Liver (tissue), 9 donors: ENCODE measurements around the gene ATXN7L3. TPM values are rescaled to one million over a fixed set of nuclear protein-coding genes. Genes with fewer than 3 reads are reported as not detected.

Experiments
- DNase-seq: peaks from one replicate; pipeline ENCODE4 v3.0.0-alpha.2; 2017; ENCODE audit warnings: low spot score
- H3K27ac ChIP-seq, 2 donors: one replicate each; pipeline ENCODE4 v1.7.0; 2013; ENCODE audit warnings: inconsistent platforms in 2 of 2, low read length in 2 of 2, control low read depth in 1 of 2, low read depth in 1 of 2, mild to moderate bottlenecking in 1 of 2
- H3K27me3 ChIP-seq, 4 donors: one replicate each; pipeline versions ENCODE4 v1.6.1 to v1.7.0; 2013; ENCODE audit warnings: low read length in 3 of 4, inconsistent platforms in 1 of 4, mild to moderate bottlenecking in 1 of 4, moderate library complexity in 1 of 4; ENCODE audit not compliant: control insufficient read depth in 4 of 4, insufficient read depth in 4 of 4
- H3K36me3 ChIP-seq, 4 donors: one replicate each; pipeline versions ENCODE4 v1.6.1 to v1.7.0; 2013; ENCODE audit warnings: low read length in 3 of 4, mild to moderate bottlenecking in 3 of 4, low read depth in 1 of 4, moderate library complexity in 1 of 4; ENCODE audit not compliant: control insufficient read depth in 4 of 4, insufficient read depth in 3 of 4
- H3K4me1 ChIP-seq, 4 donors: one replicate each; pipeline versions ENCODE4 v1.6.1 to v1.7.0; 2013; ENCODE audit warnings: low read length in 3 of 4, mild to moderate bottlenecking in 3 of 4, moderate library complexity in 1 of 4; ENCODE audit not compliant: control insufficient read depth in 4 of 4, insufficient read depth in 4 of 4
- H3K4me3 ChIP-seq, 3 donors: one replicate each; pipeline versions ENCODE4 v1.6.1 to v1.7.0; 2013; ENCODE audit warnings: low read length in 3 of 3, control low read depth in 1 of 3, low read depth in 1 of 3, mild to moderate bottlenecking in 1 of 3
- H3K9ac ChIP-seq, 2 donors: one replicate each; pipeline ENCODE4 v1.7.0; 2013; ENCODE audit warnings: low read length in 2 of 2, mild to moderate bottlenecking in 2 of 2, moderate library complexity in 2 of 2, control low read depth in 1 of 2, low read depth in 1 of 2
- H3K9me3 ChIP-seq, 4 donors: one replicate each; pipeline versions ENCODE4 v1.6.1 to v1.7.0; 2013; ENCODE audit warnings: low read length in 3 of 4; ENCODE audit not compliant: control insufficient read depth in 4 of 4
- CTCF ChIP-seq: fragments of 150-350 bp; IDR thresholded peaks from 2 replicates; pipeline ENCODE4 v1.5.1; 2017; ENCODE audit warnings: improper control_type of control experiment, low read depth, low read length; ENCODE audit not compliant: missing input control
- EGR1 ChIP-seq, 2 donors: IDR thresholded peaks; 2 replicates each; pipeline ENCODE4 v1.6.1; 2016 to 2018; ENCODE audit warnings: antibody characterized with exemption in 2 of 2, low read depth in 2 of 2
- FOXA1 ChIP-seq: IDR thresholded peaks from 2 replicates; pipeline ENCODE4 v1.6.1; 2016; ENCODE audit warnings: antibody characterized with exemption
- FOXA2 ChIP-seq: IDR thresholded peaks from 2 replicates; pipeline ENCODE4 v1.6.1; 2016; ENCODE audit warnings: antibody characterized with exemption
- GABPA ChIP-seq, 2 donors: IDR thresholded peaks in 1 of 2; conservative IDR thresholded peaks in 1 of 2; 2 replicates each; pipeline ENCODE4 v1.6.1; 2016; ENCODE audit warnings: antibody characterized with exemption in 2 of 2, mild to moderate bottlenecking in 1 of 2, moderate library complexity in 1 of 2
- HNF4A ChIP-seq, 2 donors: conservative IDR thresholded peaks; 2 replicates each; pipeline ENCODE4 v1.6.1; 2016; ENCODE audit warnings: antibody characterized with exemption in 2 of 2, mild to moderate bottlenecking in 2 of 2
- HNF4G ChIP-seq: IDR thresholded peaks from 2 replicates; pipeline ENCODE4 v1.6.1; 2016; ENCODE audit warnings: antibody characterized with exemption
- JUND ChIP-seq, 2 donors: IDR thresholded peaks; 2 replicates each; pipeline ENCODE4 v1.6.1; 2016; ENCODE audit warnings: antibody characterized with exemption in 2 of 2
- MAX ChIP-seq: IDR thresholded peaks from 2 replicates; pipeline ENCODE4 v1.6.1; 2016; ENCODE audit warnings: antibody characterized with exemption
- NR2F2 ChIP-seq: IDR thresholded peaks from 2 replicates; pipeline ENCODE4 v1.6.1; 2016; ENCODE audit warnings: antibody characterized with exemption
- RXRA ChIP-seq, 2 donors: IDR thresholded peaks; 2 replicates each; pipeline ENCODE4 v1.6.1; 2017 to 2018; ENCODE audit warnings: antibody characterized with exemption in 2 of 2, mild to moderate bottlenecking in 1 of 2
- SP1 ChIP-seq: IDR thresholded peaks from 2 replicates; pipeline ENCODE4 v1.6.1; 2018; ENCODE audit warnings: antibody characterized with exemption, mild to moderate bottlenecking
- TAF1 ChIP-seq: conservative IDR thresholded peaks from 2 replicates; pipeline ENCODE4 v1.6.1; 2016; ENCODE audit warnings: antibody characterized with exemption, mild to moderate bottlenecking
- YY1 ChIP-seq: IDR thresholded peaks from 2 replicates; pipeline ENCODE4 v1.6.1; 2016; ENCODE audit warnings: antibody characterized with exemption, mild to moderate bottlenecking
- WGBS: extraction: QIAGEN DNeasy Blood & Tissue Kit; methylation state at CpG from one replicate; pipeline ENCODE4 v1.1.7; 2013; 5-methylcytosine and 5-hydroxymethylcytosine counted together
- polyA plus RNA-seq, 2 donors: library from polyadenylated mRNA; stranded (reverse) in 1 of 2; unstranded in 1 of 2; fragments of 200-250 nt in 1 of 2; fragments of >200 nt in 1 of 2; fragmentation: Nextera tagmentation in 1 of 2; extraction: Ambion mirVana in 1 of 2; gene quantifications; one replicate each; pipeline versions ENCODE4 v1.2.1 to v1.2.3, GENCODE V29; 2013 to 2015
- total RNA-seq, 2 donors: library from RNA; depleted of rRNA; stranded (reverse); fragments of >200 nt; gene quantifications; one replicate each; pipeline ENCODE4 v1.2.3, GENCODE V29; 2014
- TF ChIP-seq, protein P1 (sequence below): IDR thresholded peaks from 2 replicates; pipeline ENCODE4 v1.6.1; 2016; ENCODE audit warnings: antibody characterized with exemption
- TF ChIP-seq, protein P2 (sequence below): IDR thresholded peaks from 2 replicates; pipeline ENCODE4 v1.6.1; 2016; ENCODE audit warnings: antibody characterized with exemption
- TF ChIP-seq, protein P3 (sequence below): IDR thresholded peaks from 2 replicates; pipeline ENCODE4 v1.6.1; 2016; ENCODE audit warnings: antibody characterized with exemption, mild to moderate bottlenecking
- donor health status: healthy.
- donor health status: healthy.
- donor health status: healthy.
- donor health status: healthy.
- donor health status: healthy.

The ATXN7L3 gene
- total and polyA plus RNA-seq, 4 donors, result 5.1 to 20.9 (median 14.7) TPM

GRCh38 chr17:44202756-44203155 is 3.1 kb upstream of the ATXN7L3 start:
- H3K27me3 ChIP-seq, result no peaks in the 10 kb centered on the region
- peaks cover 6 to 14% (median 12%) of the 10 kb centered on the region in 4 donors for H3K4me1 ChIP-seq
- DNase-seq, result no peak
- no peak overlapping the region for H3K27ac ChIP-seq
- WGBS, result 78% methylated on average over 4 of the region's 4 CpGs
- no peak overlapping the region for H3K9ac ChIP-seq
- peaks cover 1 to 11% (median 7%) of the 10 kb centered on the region in 4 donors for H3K36me3 ChIP-seq
- no peaks in the 10 kb centered on the region for H3K9me3 ChIP-seq
- H3K4me3 ChIP-seq, result no peak overlapping the region
- no peak for TF ChIP-seq YY1
- no peak for TF ChIP-seq EGR1 (IDR thresholded peaks at IDR 0.05; ENCODE audit: low read depth in 2 of 2)
- no peak for TF ChIP-seq CTCF
- TF ChIP-seq, protein P1, sequence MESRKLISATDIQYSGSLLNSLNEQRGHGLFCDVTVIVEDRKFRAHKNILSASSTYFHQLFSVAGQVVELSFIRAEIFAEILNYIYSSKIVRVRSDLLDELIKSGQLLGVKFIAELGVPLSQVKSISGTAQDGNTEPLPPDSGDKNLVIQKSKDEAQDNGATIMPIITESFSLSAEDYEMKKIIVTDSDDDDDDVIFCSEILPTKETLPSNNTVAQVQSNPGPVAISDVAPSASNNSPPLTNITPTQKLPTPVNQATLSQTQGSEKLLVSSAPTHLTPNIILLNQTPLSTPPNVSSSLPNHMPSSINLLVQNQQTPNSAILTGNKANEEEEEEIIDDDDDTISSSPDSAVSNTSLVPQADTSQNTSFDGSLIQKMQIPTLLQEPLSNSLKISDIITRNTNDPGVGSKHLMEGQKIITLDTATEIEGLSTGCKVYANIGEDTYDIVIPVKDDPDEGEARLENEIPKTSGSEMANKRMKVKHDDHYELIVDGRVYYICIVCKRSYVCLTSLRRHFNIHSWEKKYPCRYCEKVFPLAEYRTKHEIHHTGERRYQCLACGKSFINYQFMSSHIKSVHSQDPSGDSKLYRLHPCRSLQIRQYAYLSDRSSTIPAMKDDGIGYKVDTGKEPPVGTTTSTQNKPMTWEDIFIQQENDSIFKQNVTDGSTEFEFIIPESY, result no peak

GRCh38 chr17:44200478-44201155 is 933 bp upstream of the ATXN7L3 start:
- H3K4me1 ChIP-seq, result peaks cover 6 to 14% (median 12%) of the 10 kb centered on the region in 4 donors

More at GRCh38 chr17:44200478-44201155, 933 bp upstream of the ATXN7L3 start:
- Histone ChIP-seq H3K27ac (peak overlapping the region; percentile 88 to 94), H3K9me3 (no peaks in the 10 kb centered on the region), H3K9ac (peak overlapping the region; percentile 79 to 86), H3K36me3 (peaks cover 0 to 8% (median 5%) of the 10 kb centered on the region in 4 donors), H3K4me3 (peak overlapping the region; percentile 64 to 85 (median 75)), H3K27me3 (no peaks in the 10 kb centered on the region)
- TF ChIP-seq RXRA (IDR thresholded peaks at IDR 0.05), result no peak
- TF ChIP-seq, protein P1, result no peak
- no peak for TF ChIP-seq MAX
- TF ChIP-seq GABPA (IDR thresholded peaks at IDR 0.05 in 1 of 2, conservative IDR thresholded peaks at IDR 0.05 in 1 of 2), result no peak
- TF ChIP-seq, protein P2, sequence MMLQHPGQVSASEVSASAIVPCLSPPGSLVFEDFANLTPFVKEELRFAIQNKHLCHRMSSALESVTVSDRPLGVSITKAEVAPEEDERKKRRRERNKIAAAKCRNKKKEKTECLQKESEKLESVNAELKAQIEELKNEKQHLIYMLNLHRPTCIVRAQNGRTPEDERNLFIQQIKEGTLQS, result no peak
- no peak for TF ChIP-seq FOXA1
- no peak for TF ChIP-seq SP1
- no peak for TF ChIP-seq EGR1 (IDR thresholded peaks at IDR 0.05; ENCODE audit: low read depth in 2 of 2)
- TF ChIP-seq HNF4A (conservative IDR thresholded peaks at IDR 0.05), result no peak
- no peak for TF ChIP-seq FOXA2
- no peak for TF ChIP-seq CTCF
- TF ChIP-seq YY1, result no peak
- TF ChIP-seq NR2F2, result no peak
- TF ChIP-seq HNF4G, result no peak
- no peak for TF ChIP-seq JUND (IDR thresholded peaks at IDR 0.05)
- TF ChIP-seq, protein P3, sequence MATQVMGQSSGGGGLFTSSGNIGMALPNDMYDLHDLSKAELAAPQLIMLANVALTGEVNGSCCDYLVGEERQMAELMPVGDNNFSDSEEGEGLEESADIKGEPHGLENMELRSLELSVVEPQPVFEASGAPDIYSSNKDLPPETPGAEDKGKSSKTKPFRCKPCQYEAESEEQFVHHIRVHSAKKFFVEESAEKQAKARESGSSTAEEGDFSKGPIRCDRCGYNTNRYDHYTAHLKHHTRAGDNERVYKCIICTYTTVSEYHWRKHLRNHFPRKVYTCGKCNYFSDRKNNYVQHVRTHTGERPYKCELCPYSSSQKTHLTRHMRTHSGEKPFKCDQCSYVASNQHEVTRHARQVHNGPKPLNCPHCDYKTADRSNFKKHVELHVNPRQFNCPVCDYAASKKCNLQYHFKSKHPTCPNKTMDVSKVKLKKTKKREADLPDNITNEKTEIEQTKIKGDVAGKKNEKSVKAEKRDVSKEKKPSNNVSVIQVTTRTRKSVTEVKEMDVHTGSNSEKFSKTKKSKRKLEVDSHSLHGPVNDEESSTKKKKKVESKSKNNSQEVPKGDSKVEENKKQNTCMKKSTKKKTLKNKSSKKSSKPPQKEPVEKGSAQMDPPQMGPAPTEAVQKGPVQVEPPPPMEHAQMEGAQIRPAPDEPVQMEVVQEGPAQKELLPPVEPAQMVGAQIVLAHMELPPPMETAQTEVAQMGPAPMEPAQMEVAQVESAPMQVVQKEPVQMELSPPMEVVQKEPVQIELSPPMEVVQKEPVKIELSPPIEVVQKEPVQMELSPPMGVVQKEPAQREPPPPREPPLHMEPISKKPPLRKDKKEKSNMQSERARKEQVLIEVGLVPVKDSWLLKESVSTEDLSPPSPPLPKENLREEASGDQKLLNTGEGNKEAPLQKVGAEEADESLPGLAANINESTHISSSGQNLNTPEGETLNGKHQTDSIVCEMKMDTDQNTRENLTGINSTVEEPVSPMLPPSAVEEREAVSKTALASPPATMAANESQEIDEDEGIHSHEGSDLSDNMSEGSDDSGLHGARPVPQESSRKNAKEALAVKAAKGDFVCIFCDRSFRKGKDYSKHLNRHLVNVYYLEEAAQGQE, result no peak
- TF ChIP-seq TAF1, result no peak
- WGBS, result 4% methylated on average over 36 of the region's 36 CpGs
- no peak for DNase-seq
